22Rv1 (cell line): ENCODE data around the gene NEMP1.

Experiments used
- ZFX ChIP-seq: fragments of 450-650 bp; IDR thresholded peaks from 2 replicates; pipeline ENCODE4 v1.6.1; 2017; ENCODE audit warnings: antibody characterized with exemption, borderline replicate concordance
- TF ChIP-seq, protein P1 (sequence below): fragments of 450-650 bp; IDR thresholded peaks from 2 replicates; pipeline ENCODE4 v1.5.1; 2017; ENCODE audit warnings: mild to moderate bottlenecking

DNA sequence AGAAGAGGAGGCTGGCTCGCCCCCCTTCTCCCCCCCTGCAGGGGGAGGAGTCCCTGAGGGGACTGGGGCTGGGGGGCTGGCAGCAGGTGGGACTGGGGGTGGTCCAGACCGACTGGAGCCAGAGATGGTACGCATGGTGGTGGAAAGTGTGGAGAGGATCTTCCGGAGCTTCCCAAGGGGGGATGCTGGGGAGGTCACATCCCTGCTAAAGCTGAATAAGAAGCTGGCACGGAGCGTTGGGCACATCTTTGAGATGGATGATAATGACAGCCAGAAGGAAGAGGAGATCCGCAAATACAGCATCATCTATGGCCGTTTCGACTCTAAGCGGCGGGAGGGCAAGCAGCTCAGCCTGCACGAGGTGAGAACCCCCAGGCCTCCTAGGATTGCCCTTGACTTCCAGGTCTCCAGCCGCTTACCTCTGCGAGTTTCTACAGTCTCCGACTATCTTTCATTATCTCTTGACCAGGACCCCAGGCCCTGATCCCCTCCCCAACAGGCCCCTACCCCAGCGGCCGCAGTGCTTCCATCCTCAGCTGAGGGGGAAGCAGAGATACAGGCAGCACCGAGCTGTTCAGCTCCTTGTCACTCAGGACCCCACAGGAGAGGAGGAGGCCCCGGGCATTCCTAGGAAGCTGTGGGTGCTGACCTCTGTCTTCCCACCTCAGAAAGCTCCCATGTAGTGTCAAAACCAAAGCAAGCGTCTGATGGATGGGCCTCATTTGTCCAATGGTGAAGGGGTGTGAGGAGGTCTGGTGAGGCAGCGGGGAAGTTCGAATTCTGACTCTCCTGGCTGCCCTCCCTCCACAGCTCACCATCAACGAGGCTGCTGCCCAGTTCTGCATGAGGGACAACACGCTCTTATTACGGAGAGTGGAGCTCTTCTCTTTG is 13.3 kb upstream of the NEMP1 start:
- TF ChIP-seq, protein P1, sequence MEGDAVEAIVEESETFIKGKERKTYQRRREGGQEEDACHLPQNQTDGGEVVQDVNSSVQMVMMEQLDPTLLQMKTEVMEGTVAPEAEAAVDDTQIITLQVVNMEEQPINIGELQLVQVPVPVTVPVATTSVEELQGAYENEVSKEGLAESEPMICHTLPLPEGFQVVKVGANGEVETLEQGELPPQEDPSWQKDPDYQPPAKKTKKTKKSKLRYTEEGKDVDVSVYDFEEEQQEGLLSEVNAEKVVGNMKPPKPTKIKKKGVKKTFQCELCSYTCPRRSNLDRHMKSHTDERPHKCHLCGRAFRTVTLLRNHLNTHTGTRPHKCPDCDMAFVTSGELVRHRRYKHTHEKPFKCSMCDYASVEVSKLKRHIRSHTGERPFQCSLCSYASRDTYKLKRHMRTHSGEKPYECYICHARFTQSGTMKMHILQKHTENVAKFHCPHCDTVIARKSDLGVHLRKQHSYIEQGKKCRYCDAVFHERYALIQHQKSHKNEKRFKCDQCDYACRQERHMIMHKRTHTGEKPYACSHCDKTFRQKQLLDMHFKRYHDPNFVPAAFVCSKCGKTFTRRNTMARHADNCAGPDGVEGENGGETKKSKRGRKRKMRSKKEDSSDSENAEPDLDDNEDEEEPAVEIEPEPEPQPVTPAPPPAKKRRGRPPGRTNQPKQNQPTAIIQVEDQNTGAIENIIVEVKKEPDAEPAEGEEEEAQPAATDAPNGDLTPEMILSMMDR, result no peak
- no peak for TF ChIP-seq ZFX
